ENCODE data around the gene C13orf46. TPM values are rescaled to one million over a fixed set of nuclear protein-coding genes. Genes with fewer than 3 reads are reported as not detected.
"Not testable (repeated sequence)": the region's sequence is repeated elsewhere in the genome, so short reads cannot be mapped to it uniquely, and the experiment has no call there.

C13orf46 gene
- total RNA-seq, 2 experiments from 2014 or later = 0.21 TPM; not detected in 1

DNA sequence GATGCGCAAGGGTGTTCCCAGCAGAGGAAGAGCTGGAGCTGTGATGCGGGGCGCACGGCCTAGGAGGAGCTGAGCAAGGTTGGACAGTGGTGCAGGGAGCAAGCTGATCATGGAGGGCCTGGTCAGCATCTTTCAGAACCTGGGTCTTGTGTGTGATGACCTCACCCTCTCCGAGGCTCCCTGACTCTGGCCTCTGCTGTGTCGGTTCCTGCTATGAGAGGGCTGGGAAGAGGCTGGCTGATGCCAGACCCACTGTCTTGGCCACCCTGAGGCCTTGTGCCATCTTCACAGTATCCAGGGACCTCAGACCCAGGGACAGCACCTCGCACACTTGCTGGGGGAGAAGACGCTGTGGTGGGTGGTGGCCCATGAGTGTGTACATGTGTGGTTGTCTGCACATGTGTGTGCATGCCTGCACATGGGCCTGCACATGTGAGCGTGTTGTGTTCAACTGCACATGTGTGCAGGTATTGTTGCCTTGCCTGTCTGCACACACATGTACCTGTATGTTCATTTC, 16.5 kb upstream of the C13orf46 start:
- Histone ChIP-seq H3K36me3 (ENCODE audit: insufficient read depth, low read length) (peaks cover 12% of the 10 kb centered on the region), H3K4me1 (ENCODE audit: insufficient read depth, low read length, poor library complexity, severe bottlenecking) (no peaks in the 10 kb centered on the region), H2AFZ (ENCODE audit: low read length) (no peak overlapping the region), H3K4me2 (ENCODE audit: low read length) (no peak overlapping the region), H4K20me1 (ENCODE audit: insufficient read depth, low read length) (no peaks in the 10 kb centered on the region), H3K9me3 (ENCODE audit: low read length) (no peaks in the 10 kb centered on the region), H3K27ac (ENCODE audit: low read depth, low read length, poor library complexity, severe bottlenecking) (no peak overlapping the region), H3K4me3 (ENCODE audit: low read depth, low read length, poor library complexity, severe bottlenecking) (no peak overlapping the region), H3K79me2 (ENCODE audit: insufficient read depth, low read depth, low read length) (no peaks in the 10 kb centered on the region), H3K9me2 (ENCODE audit: insufficient read depth, low read length) (no peaks in the 10 kb centered on the region)
- POLR2A ChIA-PET = interaction anchor here (0.6 kb wide), 1 partner anchor 198 kb away, joined by 3 read pairs; no protein-coding TSS in a partner anchor
- no peak for TF ChIP-seq EZH2phosphoT487 (IDR thresholded peaks at IDR 0.05; ENCODE audit: borderline replicate concordance, low read depth, low read length)
- TF ChIP-seq CTCF (conservative IDR thresholded peaks at IDR 0.05; ENCODE audit: low read length) = no peak
- intact Hi-C loops (cut with micrococcal nuclease; ENCODE audit: unreplicated experiment) = no loop called here
- no peak for DNase-seq (ENCODE audit: low spot score)
- no TSS peak for BruUV-seq (replicated peaks)
- CTCF ChIA-PET (ENCODE audit: unreplicated experiment) = no interaction called here

DNA sequence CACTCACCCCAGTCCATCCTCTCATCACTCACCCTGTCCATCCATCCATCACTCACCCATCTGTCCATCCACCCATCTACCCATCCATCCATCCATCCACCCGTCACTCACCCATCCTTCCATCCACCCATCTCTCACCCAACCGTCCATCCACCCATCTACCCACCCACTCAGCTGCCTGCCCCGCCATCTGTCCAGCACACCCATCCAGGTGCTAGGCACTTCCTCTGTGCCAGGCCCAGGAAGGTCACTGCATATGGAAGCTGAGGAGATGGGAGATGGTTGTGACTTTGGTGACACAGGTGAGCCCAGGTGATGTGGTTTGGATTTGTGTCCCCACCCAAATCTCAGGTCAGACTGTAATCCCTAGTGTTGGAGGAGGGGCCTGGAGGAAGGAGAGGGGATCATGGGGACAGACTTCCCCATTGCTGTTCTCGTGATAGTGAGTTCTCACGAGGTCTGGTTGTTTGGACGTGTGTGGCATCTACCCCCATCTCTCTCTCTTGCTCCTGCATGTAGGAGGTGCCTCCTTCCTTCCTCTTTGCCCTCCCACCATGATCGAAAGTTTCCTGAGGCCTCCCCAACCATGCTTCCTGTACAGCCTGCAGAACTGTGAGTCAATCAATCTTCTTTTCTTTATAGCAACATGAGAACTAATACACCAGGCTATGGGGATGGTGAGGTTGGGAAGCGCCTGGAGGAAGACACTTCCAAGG, 15.9 kb upstream of the C13orf46 start:
- Histone ChIP-seq H3K79me2 (ENCODE audit: insufficient read depth, low read depth, low read length) (no peaks in the 10 kb centered on the region), H3K9me3 (ENCODE audit: low read length) (no peaks in the 10 kb centered on the region), H2AFZ (ENCODE audit: low read length) (no peak overlapping the region), H3K4me2 (ENCODE audit: low read length) (no peak overlapping the region), H3K27ac (ENCODE audit: low read depth, low read length, poor library complexity, severe bottlenecking) (no peak overlapping the region), H4K20me1 (ENCODE audit: insufficient read depth, low read length) (no peaks in the 10 kb centered on the region), H3K9me2 (ENCODE audit: insufficient read depth, low read length) (no peaks in the 10 kb centered on the region), H3K4me1 (ENCODE audit: insufficient read depth, low read length, poor library complexity, severe bottlenecking) (no peaks in the 10 kb centered on the region), H3K4me3 (ENCODE audit: low read depth, low read length, poor library complexity, severe bottlenecking) (no peak overlapping the region), H3K36me3 (ENCODE audit: insufficient read depth, low read length) (peaks cover 12% of the 10 kb centered on the region)
- POLR2A ChIA-PET = no interaction called here
- intact Hi-C loops (cut with micrococcal nuclease; ENCODE audit: unreplicated experiment) = no loop called here
- no TSS peak for BruUV-seq (replicated peaks)
- CTCF ChIA-PET (ENCODE audit: unreplicated experiment) = no interaction called here
- DNase-seq (ENCODE audit: low spot score) = no peak
- no peak for TF ChIP-seq EZH2phosphoT487 (IDR thresholded peaks at IDR 0.05; ENCODE audit: borderline replicate concordance, low read depth, low read length)
- no peak for TF ChIP-seq CTCF (conservative IDR thresholded peaks at IDR 0.05; ENCODE audit: low read length)

DNA sequence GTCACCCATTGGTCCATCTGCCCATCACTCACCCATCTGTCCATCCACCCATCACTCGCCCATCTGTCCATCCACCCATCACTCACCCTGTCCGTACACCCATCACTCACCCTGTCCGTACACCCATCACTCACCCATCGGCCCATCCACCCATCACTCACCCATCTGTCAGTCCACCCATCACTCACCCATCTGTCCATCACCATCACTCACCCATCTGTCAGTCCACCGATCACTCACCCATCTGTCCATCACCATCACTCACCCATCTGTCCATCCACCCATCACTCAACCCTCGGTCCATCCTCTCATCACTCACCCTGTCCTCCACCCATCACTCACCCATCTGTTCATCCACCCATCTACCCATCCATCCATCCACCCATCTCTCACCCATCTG, 15.0 kb upstream of the C13orf46 start:
- intact Hi-C loops (cut with micrococcal nuclease; ENCODE audit: unreplicated experiment); H4K20me1 ChIP-seq (ENCODE audit: insufficient read depth, low read length); DNase-seq (ENCODE audit: low spot score); CTCF ChIA-PET (ENCODE audit: unreplicated experiment); H2AFZ ChIP-seq (ENCODE audit: low read length); H3K4me3 ChIP-seq (ENCODE audit: low read depth, low read length, poor library complexity, severe bottlenecking); POLR2A ChIA-PET; BruUV-seq (replicated peaks); H3K79me2 ChIP-seq (ENCODE audit: insufficient read depth, low read depth, low read length); H3K27ac ChIP-seq (ENCODE audit: low read depth, low read length, poor library complexity, severe bottlenecking); H3K9me3 ChIP-seq (ENCODE audit: low read length); H3K9me2 ChIP-seq (ENCODE audit: insufficient read depth, low read length); H3K4me2 ChIP-seq (ENCODE audit: low read length); H3K4me1 ChIP-seq (ENCODE audit: insufficient read depth, low read length, poor library complexity, severe bottlenecking): not testable (repeated sequence)
- H3K36me3 ChIP-seq (ENCODE audit: insufficient read depth, low read length) = peaks cover 12% of the 10 kb centered on the region

Measured in OCI-LY7 (cell line).